HepG2 (cell line): ENCODE data around the gene HECA. TPM values are rescaled to one million over a fixed set of nuclear protein-coding genes. Genes with fewer than 3 reads are reported as not detected.
A peak's percentile ranks its signal among the peaks of the same experiment; 100 is the strongest.

Experiments used
- EED ChIP-seq: sonication (generic); formaldehyde crosslinking; IDR thresholded peaks from 2 replicates; pipeline ENCODE4 v1.5.0; 2020; ENCODE audit warnings: mild to moderate bottlenecking, missing genetic modification reagents
- FOXA1 ChIP-seq, 2 experiments: fragments of 450-650 bp in 1 of 2; sonication (generic) in 1 of 2; formaldehyde crosslinking in 1 of 2; IDR thresholded peaks; 2 replicates each; pipeline versions ENCODE4 v1.4.0 to v1.6.1; 2016 to 2020; ENCODE audit warnings: missing genetic modification reagents in 1 of 2
- MYNN ChIP-seq: sonication (generic); formaldehyde crosslinking; IDR thresholded peaks from 2 replicates; pipeline ENCODE4 v1.4.0; 2020; ENCODE audit warnings: mild to moderate bottlenecking, low read depth, missing genetic modification reagents
- RARA ChIP-seq: IDR thresholded peaks from 2 replicates; pipeline ENCODE4 v1.6.1; 2016; ENCODE audit warnings: missing genetic modification reagents, missing compliant biosample characterization
- RFXANK ChIP-seq: IDR thresholded peaks from 2 replicates; pipeline ENCODE4 v1.6.1; 2016
- SRSF4 ChIP-seq: fragments of 200-400 bp; formaldehyde crosslinking; IDR thresholded peaks from one replicate; pipeline ENCODE4 v1.6.1; 2018; ENCODE audit warnings: mild to moderate bottlenecking, low read depth, low read length, moderate library complexity; ENCODE audit not compliant: poor library complexity, severe bottlenecking
- YEATS4 ChIP-seq: sonication (generic); formaldehyde crosslinking; IDR thresholded peaks from 2 replicates; pipeline ENCODE4 v1.4.0; 2020; ENCODE audit warnings: missing genetic modification reagents, borderline replicate concordance
- ZFYVE20 ChIP-seq: sonication (generic); formaldehyde crosslinking; IDR thresholded peaks from 2 replicates; pipeline ENCODE4 v1.8.0; 2023; ENCODE audit warnings: low read depth, mild to moderate bottlenecking, moderate library complexity, missing genetic modification reagents, borderline replicate concordance
- ZNF20 ChIP-seq: sonication (generic); formaldehyde crosslinking; IDR thresholded peaks from 2 replicates; pipeline ENCODE4 v1.4.0; 2020; ENCODE audit warnings: mild to moderate bottlenecking, moderate library complexity, missing genetic modification reagents
- ZNF430 ChIP-seq: sonication (generic); formaldehyde crosslinking; IDR thresholded peaks from 2 replicates; pipeline ENCODE4 v1.9.0; 2021; ENCODE audit warnings: mild to moderate bottlenecking, missing genetic modification reagents
- ZNF562 ChIP-seq: sonication (generic); formaldehyde crosslinking; IDR thresholded peaks from 2 replicates; pipeline ENCODE4 v1.8.0; 2022; ENCODE audit warnings: missing genetic modification reagents, borderline replicate concordance
- ZNF777 ChIP-seq: sonication (generic); formaldehyde crosslinking; IDR thresholded peaks from 2 replicates; pipeline ENCODE4 v1.4.0; 2020; ENCODE audit warnings: missing genetic modification reagents
- ZSCAN29 ChIP-seq: sonication (generic); formaldehyde crosslinking; conservative IDR thresholded peaks from 2 replicates; pipeline ENCODE4 v1.4.0; 2020; ENCODE audit warnings: mild to moderate bottlenecking, missing genetic modification reagents
- polyA plus RNA-seq, 8 experiments: library from polyadenylated mRNA; depleted of rRNA in 3 of 8; stranded (reverse) in 7 of 8; unstranded in 1 of 8; fragments of >200 nt; fragmentation: Illumina TruSeq in 4 of 8; extraction: Trizol in 4 of 8; gene quantifications; 2 replicates each; pipeline versions ENCODE4 v1.2.1 to v1.2.3, GENCODE V29; 2011 to 2016; ENCODE audit warnings: low read depth in 4 of 8, missing spikeins in 1 of 8, mixed read lengths in 1 of 8; ENCODE audit not compliant: insufficient read depth in 1 of 8
- total RNA-seq, 5 experiments: library from RNA; depleted of rRNA; stranded (reverse); fragments of >200 nt; fragmentation: Illumina TruSeq; extraction: Trizol; gene quantifications; 2 replicates each; pipeline ENCODE4 v1.2.3, GENCODE V29; 2016; ENCODE audit warnings: low read depth in 1 of 5
- TF ChIP-seq, protein P1 (sequence below): fragments of 450-650 bp; IDR thresholded peaks from 2 replicates; pipeline ENCODE4 v1.6.1; 2016
- TF ChIP-seq, protein P2 (sequence below): sonication (generic); formaldehyde crosslinking; IDR thresholded peaks from 2 replicates; pipeline ENCODE4 v1.8.1; 2023; ENCODE audit warnings: mild to moderate bottlenecking, moderate library complexity, missing genetic modification reagents
- TF ChIP-seq, protein P3 (sequence below): IDR thresholded peaks from 2 replicates; pipeline ENCODE4 v1.6.1; 2016
- TF ChIP-seq, protein P4 (sequence below): sonication (generic); formaldehyde crosslinking; IDR thresholded peaks from 2 replicates; pipeline ENCODE4 v1.9.0; 2022; ENCODE audit warnings: low read depth, missing genetic modification reagents
- TF ChIP-seq, protein P5 (sequence below): sonication (generic); formaldehyde crosslinking; IDR thresholded peaks from 2 replicates; pipeline ENCODE4 v1.4.0; 2020; ENCODE audit warnings: missing genetic modification reagents

HECA gene
- total and polyA plus RNA-seq, 2 of the 13 experiments (the other 11 are each of a cell fraction or from before 2014, with no cell fraction given): 0.18 to 0.49 TPM

DNA sequence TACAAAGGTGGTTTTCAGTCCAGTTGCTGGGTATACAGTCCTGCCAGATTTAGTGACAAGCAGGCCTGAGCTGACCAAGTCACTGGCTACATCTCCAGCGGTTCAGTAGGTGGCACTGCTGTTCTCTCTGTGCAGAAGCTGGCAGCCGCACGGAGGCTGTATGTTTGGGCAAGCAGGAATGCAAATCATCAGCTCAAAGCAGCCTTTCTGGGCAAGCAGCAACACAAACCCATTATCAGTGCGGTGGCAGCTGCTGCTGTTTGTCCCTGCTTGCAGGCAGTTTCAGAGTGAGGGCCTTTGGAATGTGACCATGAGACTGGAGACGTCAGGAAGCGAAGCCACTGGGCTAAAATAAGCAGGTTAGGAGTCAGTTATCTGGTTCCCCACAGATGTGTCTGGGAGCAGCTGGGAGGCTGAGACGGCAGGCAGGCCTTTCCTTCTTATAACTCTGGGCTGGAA is 84.4 kb downstream of the HECA start (continued):
- TF ChIP-seq ZNF562 (CRISPR knock-in tag): no peak
- TF ChIP-seq, protein P1, sequence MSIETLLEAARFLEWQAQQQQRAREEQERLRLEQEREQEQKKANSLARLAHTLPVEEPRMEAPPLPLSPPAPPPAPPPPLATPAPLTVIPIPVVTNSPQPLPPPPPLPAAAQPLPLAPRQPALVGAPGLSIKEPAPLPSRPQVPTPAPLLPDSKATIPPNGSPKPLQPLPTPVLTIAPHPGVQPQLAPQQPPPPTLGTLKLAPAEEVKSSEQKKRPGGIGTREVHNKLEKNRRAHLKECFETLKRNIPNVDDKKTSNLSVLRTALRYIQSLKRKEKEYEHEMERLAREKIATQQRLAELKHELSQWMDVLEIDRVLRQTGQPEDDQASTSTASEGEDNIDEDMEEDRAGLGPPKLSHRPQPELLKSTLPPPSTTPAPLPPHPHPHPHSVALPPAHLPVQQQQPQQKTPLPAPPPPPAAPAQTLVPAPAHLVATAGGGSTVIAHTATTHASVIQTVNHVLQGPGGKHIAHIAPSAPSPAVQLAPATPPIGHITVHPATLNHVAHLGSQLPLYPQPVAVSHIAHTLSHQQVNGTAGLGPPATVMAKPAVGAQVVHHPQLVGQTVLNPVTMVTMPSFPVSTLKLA: no peak
- TF ChIP-seq, protein P2, sequence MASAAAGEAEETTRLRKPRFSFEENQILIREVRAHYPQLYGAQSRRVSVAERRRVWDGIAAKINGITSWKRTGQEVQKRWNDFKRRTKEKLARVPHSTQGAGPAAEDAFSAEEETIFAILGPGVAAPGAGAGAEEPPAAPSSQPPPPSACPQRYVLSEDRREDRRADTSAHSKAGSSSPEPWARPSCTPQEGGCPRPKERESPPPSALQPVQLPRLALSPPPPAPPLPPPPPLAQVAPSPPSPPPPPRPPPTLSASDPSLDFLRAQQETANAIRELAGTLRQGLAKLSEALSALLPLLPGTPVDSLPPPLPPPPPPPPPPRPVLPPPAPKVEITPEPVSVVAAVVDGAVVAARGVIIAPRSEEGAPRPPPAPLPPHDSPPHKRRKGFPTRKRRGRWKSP (CRISPR knock-in tag): no peak
- TF ChIP-seq ZFYVE20: no peak
- TF ChIP-seq RARA: no peak
- no peak for TF ChIP-seq ZNF777 (CRISPR knock-in tag)
- TF ChIP-seq, protein P3, sequence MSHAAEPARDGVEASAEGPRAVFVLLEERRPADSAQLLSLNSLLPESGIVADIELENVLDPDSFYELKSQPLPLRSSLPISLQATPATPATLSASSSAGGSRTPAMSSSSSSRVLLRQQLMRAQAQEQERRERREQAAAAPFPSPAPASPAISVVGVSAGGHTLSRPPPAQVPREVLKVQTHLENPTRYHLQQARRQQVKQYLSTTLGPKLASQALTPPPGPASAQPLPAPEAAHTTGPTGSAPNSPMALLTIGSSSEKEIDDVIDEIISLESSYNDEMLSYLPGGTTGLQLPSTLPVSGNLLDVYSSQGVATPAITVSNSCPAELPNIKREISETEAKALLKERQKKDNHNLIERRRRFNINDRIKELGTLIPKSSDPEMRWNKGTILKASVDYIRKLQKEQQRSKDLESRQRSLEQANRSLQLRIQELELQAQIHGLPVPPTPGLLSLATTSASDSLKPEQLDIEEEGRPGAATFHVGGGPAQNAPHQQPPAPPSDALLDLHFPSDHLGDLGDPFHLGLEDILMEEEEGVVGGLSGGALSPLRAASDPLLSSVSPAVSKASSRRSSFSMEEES (CRISPR knock-in tag): peak; percentile 51; the same call in 1 of the 2 replicates
- TF ChIP-seq ZNF20 (CRISPR knock-in tag): no peak
- no peak for TF ChIP-seq YEATS4 (CRISPR knock-in tag)
- TF ChIP-seq, protein P4, sequence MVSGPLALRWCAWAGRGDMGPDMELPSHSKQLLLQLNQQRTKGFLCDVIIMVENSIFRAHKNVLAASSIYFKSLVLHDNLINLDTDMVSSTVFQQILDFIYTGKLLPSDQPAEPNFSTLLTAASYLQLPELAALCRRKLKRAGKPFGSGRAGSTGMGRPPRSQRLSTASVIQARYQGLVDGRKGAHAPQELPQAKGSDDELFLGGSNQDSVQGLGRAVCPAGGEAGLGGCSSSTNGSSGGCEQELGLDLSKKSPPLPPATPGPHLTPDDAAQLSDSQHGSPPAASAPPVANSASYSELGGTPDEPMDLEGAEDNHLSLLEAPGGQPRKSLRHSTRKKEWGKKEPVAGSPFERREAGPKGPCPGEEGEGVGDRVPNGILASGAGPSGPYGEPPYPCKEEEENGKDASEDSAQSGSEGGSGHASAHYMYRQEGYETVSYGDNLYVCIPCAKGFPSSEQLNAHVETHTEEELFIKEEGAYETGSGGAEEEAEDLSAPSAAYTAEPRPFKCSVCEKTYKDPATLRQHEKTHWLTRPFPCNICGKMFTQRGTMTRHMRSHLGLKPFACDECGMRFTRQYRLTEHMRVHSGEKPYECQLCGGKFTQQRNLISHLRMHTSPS: peak; percentile 30; the same call in 1 of the 2 replicates
- no peak for TF ChIP-seq FOXA1 (IDR thresholded peaks at IDR 0.05)
- TF ChIP-seq FOXA1 (CRISPR knock-in tag; IDR thresholded peaks at IDR 0.05): no peak
- TF ChIP-seq ZNF430: no peak
- TF ChIP-seq ZSCAN29 (CRISPR knock-in tag): no peak
- TF ChIP-seq, protein P5, sequence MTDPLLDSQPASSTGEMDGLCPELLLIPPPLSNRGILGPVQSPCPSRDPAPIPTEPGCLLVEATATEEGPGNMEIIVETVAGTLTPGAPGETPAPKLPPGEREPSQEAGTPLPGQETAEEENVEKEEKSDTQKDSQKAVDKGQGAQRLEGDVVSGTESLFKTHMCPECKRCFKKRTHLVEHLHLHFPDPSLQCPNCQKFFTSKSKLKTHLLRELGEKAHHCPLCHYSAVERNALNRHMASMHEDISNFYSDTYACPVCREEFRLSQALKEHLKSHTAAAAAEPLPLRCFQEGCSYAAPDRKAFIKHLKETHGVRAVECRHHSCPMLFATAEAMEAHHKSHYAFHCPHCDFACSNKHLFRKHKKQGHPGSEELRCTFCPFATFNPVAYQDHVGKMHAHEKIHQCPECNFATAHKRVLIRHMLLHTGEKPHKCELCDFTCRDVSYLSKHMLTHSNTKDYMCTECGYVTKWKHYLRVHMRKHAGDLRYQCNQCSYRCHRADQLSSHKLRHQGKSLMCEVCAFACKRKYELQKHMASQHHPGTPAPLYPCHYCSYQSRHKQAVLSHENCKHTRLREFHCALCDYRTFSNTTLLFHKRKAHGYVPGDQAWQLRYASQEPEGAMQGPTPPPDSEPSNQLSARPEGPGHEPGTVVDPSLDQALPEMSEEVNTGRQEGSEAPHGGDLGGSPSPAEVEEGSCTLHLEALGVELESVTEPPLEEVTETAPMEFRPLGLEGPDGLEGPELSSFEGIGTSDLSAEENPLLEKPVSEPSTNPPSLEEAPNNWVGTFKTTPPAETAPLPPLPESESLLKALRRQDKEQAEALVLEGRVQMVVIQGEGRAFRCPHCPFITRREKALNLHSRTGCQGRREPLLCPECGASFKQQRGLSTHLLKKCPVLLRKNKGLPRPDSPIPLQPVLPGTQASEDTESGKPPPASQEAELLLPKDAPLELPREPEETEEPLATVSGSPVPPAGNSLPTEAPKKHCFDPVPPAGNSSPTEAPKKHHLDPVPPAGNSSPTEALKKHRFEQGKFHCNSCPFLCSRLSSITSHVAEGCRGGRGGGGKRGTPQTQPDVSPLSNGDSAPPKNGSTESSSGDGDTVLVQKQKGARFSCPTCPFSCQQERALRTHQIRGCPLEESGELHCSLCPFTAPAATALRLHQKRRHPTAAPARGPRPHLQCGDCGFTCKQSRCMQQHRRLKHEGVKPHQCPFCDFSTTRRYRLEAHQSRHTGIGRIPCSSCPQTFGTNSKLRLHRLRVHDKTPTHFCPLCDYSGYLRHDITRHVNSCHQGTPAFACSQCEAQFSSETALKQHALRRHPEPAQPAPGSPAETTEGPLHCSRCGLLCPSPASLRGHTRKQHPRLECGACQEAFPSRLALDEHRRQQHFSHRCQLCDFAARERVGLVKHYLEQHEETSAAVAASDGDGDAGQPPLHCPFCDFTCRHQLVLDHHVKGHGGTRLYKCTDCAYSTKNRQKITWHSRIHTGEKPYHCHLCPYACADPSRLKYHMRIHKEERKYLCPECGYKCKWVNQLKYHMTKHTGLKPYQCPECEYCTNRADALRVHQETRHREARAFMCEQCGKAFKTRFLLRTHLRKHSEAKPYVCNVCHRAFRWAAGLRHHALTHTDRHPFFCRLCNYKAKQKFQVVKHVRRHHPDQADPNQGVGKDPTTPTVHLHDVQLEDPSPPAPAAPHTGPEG (CRISPR knock-in tag): no peak
- TF ChIP-seq MYNN (CRISPR knock-in tag): no peak
- TF ChIP-seq EED: no peak
- no peak for TF ChIP-seq SRSF4
- TF ChIP-seq RFXANK: no peak
